Left cardiac atrium (tissue), 4 donors: ENCODE data around the gene EEF1A1. TPM values are rescaled to one million over a fixed set of nuclear protein-coding genes. Genes with fewer than 3 reads are reported as not detected.
"Not testable (repeated sequence)": the region's sequence is repeated elsewhere in the genome, so short reads cannot be mapped to it uniquely, and the experiment has no call there.

Experiments
- ATAC-seq, 2 donors: fragments of 200-7000 bp; cut with Tn5 transposase; one replicate each; pipeline ENCODE4 v1.9.1; 2020; ENCODE audit warnings: mild to moderate bottlenecking in 2 of 2, moderate library complexity in 2 of 2
- DNase-seq: peaks from one replicate; pipeline ENCODE4 v3.0.0-alpha.2; 2020
- intact Hi-C, 2 donors: fragments of 100-400 bp; cut with DNase I; formaldehyde crosslinking; loops; one replicate each; pipeline versions ENCODE4 v1.14.1 to v1.15.1; 2022 to 2023
- long read RNA-seq: library from polyadenylated mRNA; unstranded; transcript quantifications from one replicate; pipeline ENCODE4 v2.0.0, GENCODE V29; 2021
- total RNA-seq, 2 donors: library from RNA; stranded (reverse); fragmentation: NEBNext Ultra II Directional; extraction: Animal tissue kit (Norgen Biotek cat#: 25700); gene quantifications; one replicate each; pipeline ENCODE4 v1.2.1, GENCODE V29; 2021
- donor health status: DM: no; HTN: yes; CAD: no.
- donor health status: DM: no; HTN: yes; CAD: no; lungs with severe emphysema.
- donor health status: DM: yes; HTN: yes; CAD: no.
- donor health status: Dilated cardiomyopathy.

Gene EEF1A1
- 1,000 to 10,000 TPM; 5,040 to 5,332 TPM for total RNA-seq
- long read RNA-seq, full-length matches to known transcripts: 3,556 of 3,668 reads
- long read RNA-seq, partial matches to known transcripts: 84 of 3,668 reads
- long read RNA-seq, other reads (novel, unspliced or antisense): 28 of 3,668 reads

GRCh38 chr6:73520688-73521350 lies at the start of gene EEF1A1:
TSS of gene EEF1A1 (minus strand) at chr6:73521032. CDS start at chr6:73520026, 1,006 bp downstream.
- intact Hi-C loops: loop anchor here (2.0 to 5.0 kb wide), 3 partner anchors 46 to 60 kb away; no protein-coding TSS in a partner anchor
- DNase-seq (peak; percentile 100), ATAC-seq (peak; percentile 91 to 93)

DNA sequence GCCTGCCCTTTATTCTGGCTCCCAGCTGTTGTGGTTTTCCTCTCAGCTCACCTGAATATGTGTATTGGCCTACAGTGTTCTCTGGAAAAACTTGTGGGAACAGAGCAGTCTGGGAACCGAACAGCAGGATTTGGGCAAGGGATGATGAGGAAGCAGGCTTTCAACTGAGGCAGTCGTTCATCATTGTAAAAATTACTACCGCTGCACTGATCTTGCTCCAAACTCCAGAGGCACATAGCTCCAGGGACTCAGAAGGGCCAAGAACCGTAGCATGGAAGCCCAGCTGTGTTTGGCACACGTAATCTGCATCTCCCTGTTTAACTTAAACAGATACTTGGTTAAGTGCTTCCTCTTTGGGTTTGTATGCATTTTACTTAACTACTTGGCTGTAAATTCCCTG lies 48.3 kb upstream of the EEF1A1 start:
- DNase-seq (no peak), ATAC-seq (no peak)
- intact Hi-C loops: loop anchor here in 1 of 2 donors (5.0 kb wide), 1 partner anchor 47 kb away; the partner anchor contains the start of gene EEF1A1

- peak in 1 of 2 donors; percentile 52 for ATAC-seq
Observed at GRCh38 chr6:73566954-73567591, 46.2 kb upstream of the EEF1A1 start.

GRCh38 chr6:73566486-73566871 lies 45.6 kb upstream of the EEF1A1 start:
- intact Hi-C loops: loop anchor here in 1 of 2 donors (5.0 kb wide), 1 partner anchor 44 kb away; the partner anchor contains the start of gene EEF1A1
- not testable (repeated sequence) for ATAC-seq, DNase-seq

More at GRCh38 chr6:73566954-73567591, 46.2 kb upstream of the EEF1A1 start:
- peak; percentile 65 for DNase-seq
- intact Hi-C loops: loop anchor here in 1 of 2 donors (5.0 kb wide), 1 partner anchor 45 kb away; the partner anchor contains the start of gene EEF1A1

GRCh38 chr6:73565767-73566485 lies 45.1 kb upstream of the EEF1A1 start:
- no peak for ATAC-seq
- intact Hi-C loops: loop anchor here in 1 of 2 donors (5.0 kb wide), 1 partner anchor 44 kb away; the partner anchor contains the start of gene EEF1A1
- no peak for DNase-seq

DNA sequence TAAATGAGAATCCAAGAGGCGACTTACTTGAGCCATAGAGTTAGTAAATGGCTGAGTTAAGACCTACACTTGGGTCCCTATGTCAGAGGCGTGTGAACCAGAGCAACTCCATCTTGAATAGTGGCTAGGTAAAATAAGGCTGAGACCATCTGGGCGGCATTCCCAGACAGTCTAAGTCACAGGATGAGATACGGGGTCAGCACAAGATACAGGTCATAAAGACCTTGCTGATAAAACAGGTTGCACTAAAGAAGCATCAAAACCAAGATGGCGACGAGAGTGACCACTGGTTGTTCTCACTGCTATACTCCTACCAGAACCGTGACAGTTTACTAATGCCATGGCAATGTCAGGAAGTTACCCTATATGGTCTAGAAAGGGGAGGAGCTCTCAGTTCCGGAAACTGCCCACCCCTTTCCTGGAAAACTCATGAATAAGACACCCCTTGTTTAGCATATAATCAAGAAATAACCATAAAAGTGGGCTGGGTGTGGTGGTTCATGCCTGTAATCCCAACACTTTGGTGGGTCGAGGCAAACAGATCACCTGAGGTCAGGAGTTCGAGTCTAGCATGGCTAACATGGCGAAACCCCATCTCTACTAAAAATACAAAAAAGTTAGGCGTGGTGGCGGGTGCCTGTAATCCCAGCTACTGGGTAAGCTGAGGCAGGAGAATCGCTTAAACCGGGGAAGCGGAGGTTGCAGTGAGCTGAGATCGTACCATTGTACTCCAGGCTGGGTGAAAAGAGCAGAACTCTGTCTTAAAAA lies 43.9 kb upstream of the EEF1A1 start:
- no peak for DNase-seq
- intact Hi-C loops: loop anchor here in 1 of 2 donors (5.0 kb wide), 1 partner anchor 42 kb away; the partner anchor contains the start of gene EEF1A1
- no peak for ATAC-seq

DNA sequence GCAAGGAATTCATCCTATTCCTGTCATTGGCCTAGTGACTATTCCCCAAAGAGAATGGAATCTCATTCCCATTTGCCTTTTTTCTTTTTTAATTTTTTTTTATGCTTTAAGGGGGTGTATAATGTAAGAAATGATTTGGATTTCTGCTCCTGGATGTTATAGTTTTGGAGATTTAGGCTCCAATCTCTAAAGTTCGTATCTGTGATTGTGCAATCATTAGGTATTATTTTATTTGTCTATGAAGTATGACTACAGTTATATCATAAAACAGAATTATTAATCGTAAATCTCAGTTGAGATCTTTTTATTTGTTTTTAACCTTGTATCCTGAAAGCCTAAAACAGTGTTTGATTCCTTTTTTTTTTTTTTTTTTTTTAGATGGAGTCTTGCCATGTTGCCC lies 41.7 kb upstream of the EEF1A1 start:
- intact Hi-C loops: no loop called here
- no peak for DNase-seq
- ATAC-seq: no peak

DNA sequence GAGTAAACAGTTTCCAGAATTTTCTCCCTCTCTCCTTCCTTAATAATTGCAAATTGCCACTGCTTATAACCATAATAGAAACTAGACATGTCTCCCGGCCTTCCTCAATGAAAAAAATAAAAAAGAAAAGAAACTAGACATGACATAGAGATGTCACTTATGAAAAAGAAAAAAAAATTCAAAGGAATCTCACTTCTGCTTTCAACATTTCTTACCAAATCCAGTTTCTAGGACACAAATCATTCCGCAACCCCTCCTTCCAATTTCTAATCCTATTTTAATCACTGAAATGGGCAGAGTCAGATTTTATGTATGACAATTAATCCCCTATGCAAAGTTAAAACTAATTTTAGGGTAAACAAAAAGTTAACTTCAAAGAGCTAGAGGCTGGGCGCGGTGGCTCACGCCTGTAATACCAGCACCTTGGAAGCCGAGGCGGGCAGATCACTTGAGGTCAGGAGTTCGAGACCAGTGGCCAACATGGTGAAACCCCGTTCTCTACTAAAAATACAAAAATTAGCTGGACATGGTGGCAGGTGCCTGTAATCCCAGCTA lies 40.1 kb upstream of the EEF1A1 start:
- DNase-seq (no peak), ATAC-seq (no peak)
- intact Hi-C loops: no loop called here

DNA sequence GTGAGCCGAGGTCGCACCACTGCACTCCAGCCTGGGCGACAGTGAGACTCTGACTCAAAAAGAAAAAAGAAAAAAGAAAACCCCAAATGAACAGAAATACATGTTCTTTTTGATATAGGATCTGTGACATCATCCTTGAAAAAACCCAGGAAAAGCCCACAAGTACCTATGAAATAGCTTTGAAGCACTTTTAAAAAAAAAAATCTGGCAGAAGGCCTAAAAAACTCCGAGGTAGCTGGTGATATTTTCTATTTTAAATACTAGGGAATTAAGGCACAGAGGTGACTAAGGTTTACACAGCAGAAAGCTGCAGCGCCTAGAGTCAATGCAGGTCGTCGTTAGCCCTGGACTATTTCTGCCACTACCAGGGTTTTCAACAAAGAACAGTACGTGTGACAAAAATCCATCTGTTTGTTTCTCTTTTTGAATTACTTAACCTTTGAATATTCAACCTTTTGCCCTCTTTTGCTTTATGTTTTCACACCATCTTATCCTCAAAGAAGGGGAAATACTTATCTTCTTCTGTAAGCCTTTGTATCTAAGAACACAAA lies 39.4 kb upstream of the EEF1A1 start:
- ATAC-seq (no peak), DNase-seq (no peak)
- intact Hi-C loops: no loop called here

DNA sequence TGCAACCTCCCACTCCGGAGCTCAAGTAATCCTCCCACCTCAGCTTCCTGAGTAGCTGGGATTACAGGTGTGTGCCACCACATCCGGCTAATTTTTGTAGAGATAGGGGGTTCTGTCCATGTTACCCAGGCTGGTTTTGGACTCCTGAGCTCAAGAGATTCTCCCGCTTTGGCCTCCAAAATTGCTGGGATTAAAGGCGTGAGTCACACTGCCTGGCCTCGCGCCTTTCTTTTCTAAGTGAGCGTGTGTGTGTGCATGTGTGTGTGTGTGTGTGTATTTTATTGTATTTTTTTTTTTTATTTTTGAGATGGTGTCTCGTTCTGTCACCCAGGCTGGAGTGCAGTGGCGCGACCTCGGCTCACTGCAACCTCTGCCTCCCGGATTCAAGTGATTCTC lies 38.6 kb upstream of the EEF1A1 start:
- intact Hi-C loops, ATAC-seq, DNase-seq: not testable (repeated sequence)

DNA sequence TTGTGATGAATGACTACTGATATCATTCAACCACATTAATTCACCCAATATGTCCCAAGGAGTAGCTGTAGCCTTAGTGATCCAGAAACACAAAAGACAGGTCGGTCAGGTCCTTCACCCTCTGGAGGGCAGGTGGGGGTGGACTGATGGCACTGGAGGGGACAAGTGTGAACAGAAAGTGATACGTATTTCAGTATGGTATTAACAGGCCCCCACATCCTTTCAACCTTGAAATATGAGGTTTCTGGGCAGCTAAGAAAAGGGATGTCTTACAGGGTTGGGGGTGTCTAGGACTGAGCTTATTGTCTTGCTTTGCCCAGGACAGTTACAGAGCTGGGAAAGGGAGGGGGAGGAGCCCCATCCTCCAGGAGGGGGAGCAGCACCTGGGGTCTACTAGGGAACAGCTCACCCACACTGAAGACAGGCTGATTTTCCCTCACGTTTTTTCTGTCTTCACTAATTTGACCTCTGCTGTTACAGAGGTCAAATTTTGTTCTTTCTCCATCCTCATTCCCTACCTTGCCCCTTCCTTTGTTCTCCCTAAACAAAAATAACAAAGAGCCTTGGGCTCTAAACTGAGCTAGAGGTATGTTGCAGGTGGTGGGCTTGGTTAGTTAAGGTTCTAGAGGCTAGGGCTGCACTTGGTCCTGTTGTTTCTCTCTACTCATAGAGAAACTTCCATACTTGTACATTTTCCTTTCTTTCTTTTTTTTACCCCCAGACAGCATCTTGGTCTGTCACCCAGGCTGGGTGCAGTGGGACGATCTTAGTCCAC lies 38.0 kb upstream of the EEF1A1 start:
- intact Hi-C loops: no loop called here
- ATAC-seq (no peak), DNase-seq (no peak)

DNA sequence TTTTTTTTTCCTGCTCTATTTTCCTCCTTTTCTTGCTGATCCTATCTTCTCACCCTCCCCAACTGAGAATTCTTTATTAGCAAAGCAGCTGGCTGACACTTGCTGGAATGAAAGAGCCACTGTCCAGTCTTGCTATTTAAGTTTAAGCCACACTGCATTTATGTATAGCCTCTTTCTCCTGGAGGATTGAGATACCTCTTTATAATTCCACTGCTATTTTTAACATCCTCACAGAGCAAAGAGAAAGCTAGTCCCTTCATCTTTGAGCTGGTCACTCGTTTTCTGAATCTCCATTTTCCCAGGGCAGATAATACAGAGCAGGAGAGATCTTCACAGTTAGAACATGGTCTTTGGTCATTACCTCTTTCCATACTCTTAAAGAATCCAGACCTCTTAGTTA lies 36.0 kb upstream of the EEF1A1 start:
- DNase-seq (no peak), ATAC-seq (no peak)
- intact Hi-C loops: no loop called here

GRCh38 chr6:73555380-73555949 lies 34.6 kb upstream of the EEF1A1 start:
- intact Hi-C loops, DNase-seq, ATAC-seq: not testable (repeated sequence)

GRCh38 chr6:73551115-73551514 lies 30.3 kb upstream of the EEF1A1 start:
- DNase-seq, ATAC-seq, intact Hi-C loops: not testable (repeated sequence)

GRCh38 chr6:73548458-73549446 lies 27.9 kb upstream of the EEF1A1 start:
- intact Hi-C loops: no loop called here
- DNase-seq: no peak
- no peak for ATAC-seq

- ATAC-seq: no peak
- no peak for DNase-seq
- intact Hi-C loops: no loop called here
Observed at GRCh38 chr6:73547036-73547435, 26.2 kb upstream of the EEF1A1 start.
